Natural killer cell (primary cell): ENCODE results near the gene ALCAM. TPM values are rescaled to one million over a fixed set of nuclear protein-coding genes. Genes with fewer than 3 reads are reported as not detected.

Experiments used
- ATAC-seq, 3 donors: fragments of 150-1000 bp in 2 of 3; fragments of 200-7000 bp in 1 of 3; cut with Tn5 transposase; 1 replicate in 1 of 3; 2 replicates in 2 of 3; pipeline ENCODE4 v1.10.0; 2021; ENCODE audit warnings: mild to moderate bottlenecking in 2 of 3, moderate library complexity in 2 of 3
- DNase-seq, 2 donors: peaks; one replicate each; pipeline versions ENCODE4 v3.0.0 to v3.0.0-alpha.2; 2013 to 2021; ENCODE audit warnings: mixed read lengths in 1 of 2
- H3K27ac ChIP-seq: one replicate; pipeline ENCODE4 v1.5.1; 2013; ENCODE audit warnings: mild to moderate bottlenecking, low read length
- H3K27me3 ChIP-seq: one replicate; pipeline ENCODE4 v1.6.1; 2013; ENCODE audit warnings: low read length; ENCODE audit not compliant: control insufficient read depth, insufficient read depth
- H3K36me3 ChIP-seq: one replicate; pipeline ENCODE4 v1.6.1; 2013; ENCODE audit warnings: low read length; ENCODE audit not compliant: control insufficient read depth, insufficient read depth
- H3K4me1 ChIP-seq: one replicate; pipeline ENCODE4 v1.6.1; 2013; ENCODE audit warnings: low read length; ENCODE audit not compliant: control insufficient read depth, insufficient read depth
- H3K4me3 ChIP-seq: one replicate; pipeline ENCODE4 v1.5.1; 2013; ENCODE audit warnings: low read length
- H3K9me3 ChIP-seq: one replicate; pipeline ENCODE4 v1.6.1; 2013; ENCODE audit warnings: low read length; ENCODE audit not compliant: control insufficient read depth, insufficient read depth
- H3K27ac Mint-ChIP-seq, 2 donors: one replicate each; pipeline ENCODE4 v1.8.0; 2022; ENCODE audit warnings: mild to moderate bottlenecking in 2 of 2, mixed read lengths in 2 of 2, moderate library complexity in 1 of 2
- H3K27me3 Mint-ChIP-seq, 2 donors: one replicate each; pipeline ENCODE4 v1.8.0; 2022; ENCODE audit warnings: low read depth in 2 of 2, mixed read lengths in 2 of 2
- H3K36me3 Mint-ChIP-seq: one replicate; pipeline ENCODE4 v1.8.0; 2022; ENCODE audit warnings: mixed read lengths
- H3K4me1 Mint-ChIP-seq, 2 donors: one replicate each; pipeline ENCODE4 v1.8.0; 2022; ENCODE audit warnings: mixed read lengths in 2 of 2
- H3K4me3 Mint-ChIP-seq: one replicate; pipeline ENCODE4 v1.8.0; 2022; ENCODE audit warnings: mild to moderate bottlenecking, moderate library complexity, mixed read lengths
- H3K9me3 Mint-ChIP-seq, 2 donors: one replicate each; pipeline ENCODE4 v1.8.0; 2022; ENCODE audit warnings: mixed read lengths in 2 of 2
- WGBS: methylation state at CpG from one replicate; pipeline ENCODE4 v1.1.7; 2013; ENCODE audit warnings: missing lambda C conversion rate; ENCODE audit not compliant: insufficient coverage; 5-methylcytosine and 5-hydroxymethylcytosine counted together
- intact Hi-C: fragments of 100-400 bp; cut with micrococcal nuclease; formaldehyde crosslinking; loops from one replicate; pipeline ENCODE4 v1.14.2; 2022
- total RNA-seq, 4 donors: library from RNA; stranded (reverse); fragments of 120-200 nt in 1 of 4; gene quantifications; one replicate each; pipeline versions ENCODE4 v1.2.3 to v1.2.4, GENCODE V29; 2013 to 2022
- TF ChIP-seq, protein P1 (sequence below): fragments of 200-600 bp; IDR thresholded peaks from one replicate; pipeline ENCODE4 v1.8.0; 2022; ENCODE audit warnings: antibody characterized with exemption

ALCAM gene
- total RNA-seq, 3 donors from 2014 or later (not counting 1 experiment from before 2014, with no cell fraction given), result 1.5 to 3.0 (median 1.5) TPM

- no peak overlapping the region for H3K27ac ChIP-seq
- TF ChIP-seq, protein P1, sequence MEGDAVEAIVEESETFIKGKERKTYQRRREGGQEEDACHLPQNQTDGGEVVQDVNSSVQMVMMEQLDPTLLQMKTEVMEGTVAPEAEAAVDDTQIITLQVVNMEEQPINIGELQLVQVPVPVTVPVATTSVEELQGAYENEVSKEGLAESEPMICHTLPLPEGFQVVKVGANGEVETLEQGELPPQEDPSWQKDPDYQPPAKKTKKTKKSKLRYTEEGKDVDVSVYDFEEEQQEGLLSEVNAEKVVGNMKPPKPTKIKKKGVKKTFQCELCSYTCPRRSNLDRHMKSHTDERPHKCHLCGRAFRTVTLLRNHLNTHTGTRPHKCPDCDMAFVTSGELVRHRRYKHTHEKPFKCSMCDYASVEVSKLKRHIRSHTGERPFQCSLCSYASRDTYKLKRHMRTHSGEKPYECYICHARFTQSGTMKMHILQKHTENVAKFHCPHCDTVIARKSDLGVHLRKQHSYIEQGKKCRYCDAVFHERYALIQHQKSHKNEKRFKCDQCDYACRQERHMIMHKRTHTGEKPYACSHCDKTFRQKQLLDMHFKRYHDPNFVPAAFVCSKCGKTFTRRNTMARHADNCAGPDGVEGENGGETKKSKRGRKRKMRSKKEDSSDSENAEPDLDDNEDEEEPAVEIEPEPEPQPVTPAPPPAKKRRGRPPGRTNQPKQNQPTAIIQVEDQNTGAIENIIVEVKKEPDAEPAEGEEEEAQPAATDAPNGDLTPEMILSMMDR, result no peak
- Mint-ChIP-seq H3K27ac (no peak overlapping the region), H3K9me3 (peaks cover 0 to 3% of the 10 kb centered on the region in 2 donors), H3K27me3 (no peaks in the 10 kb centered on the region), H3K4me3 (no peak overlapping the region), H3K4me1 (no peaks in the 10 kb centered on the region), H3K36me3 (no peaks in the 10 kb centered on the region)
- DNase-seq (no peak), ATAC-seq (no peak)
- H3K4me1 ChIP-seq, result no peaks in the 10 kb centered on the region
- H3K4me3 ChIP-seq, result no peak overlapping the region
- intact Hi-C loops, result no loop called here
- H3K27me3 ChIP-seq, result no peaks in the 10 kb centered on the region
- H3K36me3 ChIP-seq, result no peaks in the 10 kb centered on the region
- no CpG with 5 or more reads among the region's 2 CpGs for WGBS
- no peaks in the 10 kb centered on the region for H3K9me3 ChIP-seq
Measured at GRCh38 chr3:105424412-105425152, 57.9 kb downstream of the ALCAM start.

- H3K27ac Mint-ChIP-seq, result no peak overlapping the region
- TF ChIP-seq, protein P1, result no peak
- H3K4me3 Mint-ChIP-seq, result no peak overlapping the region
- no peaks in the 10 kb centered on the region for H3K4me1 ChIP-seq
- H3K9me3 ChIP-seq, result no peaks in the 10 kb centered on the region
- no peaks in the 10 kb centered on the region for H3K4me1 Mint-ChIP-seq
- no peaks in the 10 kb centered on the region for H3K27me3 ChIP-seq
- no peak overlapping the region for H3K4me3 ChIP-seq
- WGBS, result 100% methylated on average over 1 of the region's 4 CpGs
- H3K27ac ChIP-seq, result no peak overlapping the region
- ATAC-seq (no peak), DNase-seq (no peak)
- H3K9me3 Mint-ChIP-seq, result peaks cover 0 to 3% of the 10 kb centered on the region in 2 donors
- intact Hi-C loops, result no loop called here
- H3K27me3 Mint-ChIP-seq, result no peaks in the 10 kb centered on the region
- no peaks in the 10 kb centered on the region for H3K36me3 ChIP-seq
- no peaks in the 10 kb centered on the region for H3K36me3 Mint-ChIP-seq
Measured at GRCh38 chr3:105425153-105425502, 58.4 kb downstream of the ALCAM start.

GRCh38 chr3:105427332-105427731 lies 60.6 kb downstream of the ALCAM start:
- Mint-ChIP-seq H3K27ac (no peak overlapping the region), H3K4me3 (no peak overlapping the region), H3K27me3 (no peaks in the 10 kb centered on the region), H3K4me1 (no peaks in the 10 kb centered on the region), H3K36me3 (no peaks in the 10 kb centered on the region), H3K9me3 (no peaks in the 10 kb centered on the region)
- TF ChIP-seq, protein P1, result no peak
- Histone ChIP-seq H3K36me3 (no peaks in the 10 kb centered on the region), H3K4me1 (no peaks in the 10 kb centered on the region), H3K27ac (no peak overlapping the region), H3K9me3 (no peaks in the 10 kb centered on the region), H3K27me3 (no peaks in the 10 kb centered on the region), H3K4me3 (no peak overlapping the region)
- DNase-seq, result no peak
- intact Hi-C loops, result no loop called here
- ATAC-seq, result no peak
- no CpG with 5 or more reads among the region's 1 CpG for WGBS
